DMS114 treated with DMSO at 0.1 percent for 48 hours (cell line): ENCODE results near the gene IL11.

Experiments
- DNase-seq: peaks from one replicate; lab custom pipeline; 2025; ENCODE audit not compliant: unreplicated experiment; lab: John Stamatoyannopoulos, UW

Gene IL11

GRCh38 chr19:55373306-55373992 is 3.2 kb upstream of the IL11 start:
- DNase-seq, result no peak

- DNase-seq, result no peak
These were observed 2.2 kb upstream of the IL11 start for GRCh38 chr19:55372316-55373081.

- DNase-seq, result peak; percentile 45
These were observed 484 bp downstream of the IL11 start for GRCh38 chr19:55369653-55370304.

- DNase-seq, result no peak
These were observed 1.3 kb downstream of the IL11 start for GRCh38 chr19:55368701-55369563.

- DNase-seq, result no peak
These were observed 2.2 kb downstream of the IL11 start for GRCh38 chr19:55368106-55368505.

- no peak for DNase-seq
These were observed 3.5 kb downstream of the IL11 start for GRCh38 chr19:55366790-55367189.

- no peak for DNase-seq
These were observed 4.3 kb downstream of the IL11 start for GRCh38 chr19:55365964-55366363.

GRCh38 chr19:55365245-55365644 is 5.0 kb downstream of the IL11 start:
- DNase-seq, result no peak

- no peak for DNase-seq
These were observed 7.1 kb downstream of the IL11 start, which contains the start of gene GARIN5B for GRCh38 chr19:55362990-55363716. TSS of gene GARIN5B (minus strand) at chr19:55363260. CDS start at chr19:55363066, 194 bp downstream.

GRCh38 chr19:55362174-55362989 is 7.9 kb downstream of the IL11 start:
- DNase-seq, result no peak

GRCh38 chr19:55360902-55361301 is 9.4 kb downstream of the IL11 start:
- no peak for DNase-seq

- no peak for DNase-seq
These were observed 11.0 kb downstream of the IL11 start for GRCh38 chr19:55358943-55359908.

GRCh38 chr19:55358493-55358892 is 11.8 kb downstream of the IL11 start:
- no peak for DNase-seq

GRCh38 chr19:55355213-55355821 is 14.9 kb downstream of the IL11 start:
- no peak for DNase-seq

- DNase-seq, result no peak
These were observed 15.5 kb downstream of the IL11 start, which contains the start of gene COX6B2 for GRCh38 chr19:55354698-55355212. TSS of gene COX6B2 (minus strand) at chr19:55354719. CDS start at chr19:55354521, 198 bp downstream.

GRCh38 chr19:55353803-55354697 is 16.2 kb downstream of the IL11 start:
- DNase-seq, result peak; percentile 66
